Tibial nerve (tissue), 4 donors: ENCODE measurements around the gene CYTH2.

ENCODE experiments used
- EP300 ChIP-seq, 2 donors: sonication (generic); formaldehyde crosslinking; IDR thresholded peaks; one replicate each; pipeline ENCODE4 v1.6.1; 2017; ENCODE audit warnings: antibody characterized with exemption in 2 of 2, mild to moderate bottlenecking in 1 of 2
- POLR2A ChIP-seq, 2 donors: fragments of 450-650 bp; IDR thresholded peaks; one replicate each; pipeline ENCODE4 v1.6.1; 2017; ENCODE audit warnings: antibody characterized with exemption in 2 of 2, mild to moderate bottlenecking in 2 of 2, moderate library complexity in 2 of 2
- TF ChIP-seq, protein P1 (sequence below), 5 experiments: fragments of 200-600 bp in 3 of 5; fragments of 450-650 bp in 2 of 5; sonication (generic) in 3 of 5; IDR thresholded peaks; one replicate each; pipeline ENCODE4 v1.5.1; 2016 to 2019; ENCODE audit warnings: antibody characterized with exemption in 5 of 5, mild to moderate bottlenecking in 3 of 5, moderate library complexity in 2 of 5

DNA sequence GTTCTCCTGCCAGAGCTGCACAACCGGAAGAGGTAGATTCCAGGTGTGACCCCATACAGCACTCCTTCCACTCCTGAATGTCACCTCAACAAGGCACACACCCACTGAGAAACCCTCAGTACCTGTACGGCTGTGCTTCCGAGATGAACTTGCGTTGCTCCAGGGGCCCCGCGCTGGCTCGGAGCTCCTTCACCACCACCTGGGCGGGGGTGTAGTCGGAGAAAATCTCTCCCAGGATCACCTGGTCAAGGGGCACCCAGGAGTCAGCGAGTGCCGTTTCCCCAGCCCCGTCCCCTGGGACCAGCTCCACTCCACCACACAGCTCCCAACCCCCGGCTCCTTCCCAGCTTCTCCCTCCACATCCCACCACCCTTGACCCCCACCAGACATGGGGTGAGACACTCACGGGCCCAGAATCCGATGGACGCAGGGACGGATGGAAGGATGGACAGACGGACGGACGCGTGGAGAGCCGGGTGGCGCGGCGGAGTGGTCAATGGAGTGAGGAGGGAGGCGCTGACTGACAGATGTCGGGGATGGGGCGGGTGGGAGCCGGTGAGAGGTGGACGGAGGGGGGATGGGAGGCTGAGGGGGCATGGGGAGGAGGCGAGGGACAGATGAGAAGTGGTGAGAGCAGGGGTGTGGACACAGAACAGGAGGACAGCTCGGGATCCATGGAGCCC lies 39.7 kb downstream of the CYTH2 start:
- TF ChIP-seq POLR2A (IDR thresholded peaks at IDR 0.05) (no peak), EP300 (IDR thresholded peaks at IDR 0.05) (no peak)
- TF ChIP-seq, protein P1, sequence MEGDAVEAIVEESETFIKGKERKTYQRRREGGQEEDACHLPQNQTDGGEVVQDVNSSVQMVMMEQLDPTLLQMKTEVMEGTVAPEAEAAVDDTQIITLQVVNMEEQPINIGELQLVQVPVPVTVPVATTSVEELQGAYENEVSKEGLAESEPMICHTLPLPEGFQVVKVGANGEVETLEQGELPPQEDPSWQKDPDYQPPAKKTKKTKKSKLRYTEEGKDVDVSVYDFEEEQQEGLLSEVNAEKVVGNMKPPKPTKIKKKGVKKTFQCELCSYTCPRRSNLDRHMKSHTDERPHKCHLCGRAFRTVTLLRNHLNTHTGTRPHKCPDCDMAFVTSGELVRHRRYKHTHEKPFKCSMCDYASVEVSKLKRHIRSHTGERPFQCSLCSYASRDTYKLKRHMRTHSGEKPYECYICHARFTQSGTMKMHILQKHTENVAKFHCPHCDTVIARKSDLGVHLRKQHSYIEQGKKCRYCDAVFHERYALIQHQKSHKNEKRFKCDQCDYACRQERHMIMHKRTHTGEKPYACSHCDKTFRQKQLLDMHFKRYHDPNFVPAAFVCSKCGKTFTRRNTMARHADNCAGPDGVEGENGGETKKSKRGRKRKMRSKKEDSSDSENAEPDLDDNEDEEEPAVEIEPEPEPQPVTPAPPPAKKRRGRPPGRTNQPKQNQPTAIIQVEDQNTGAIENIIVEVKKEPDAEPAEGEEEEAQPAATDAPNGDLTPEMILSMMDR (IDR thresholded peaks at IDR 0.05): no peak
